Thymus (tissue), 11 donors: Measurements from ENCODE around the gene SKAP1. TPM values are rescaled to one million over a fixed set of nuclear protein-coding genes. Genes with fewer than 3 reads are reported as not detected.
"Not testable (repeated sequence)": the region's sequence is repeated elsewhere in the genome, so short reads cannot be mapped to it uniquely, and the experiment has no call there.

Source experiments
- DNase-seq, 9 donors: peaks; one replicate each; pipeline ENCODE4 v3.0.0-alpha.2; 2013; ENCODE audit warnings: low spot score in 9 of 9, low read depth in 6 of 9, missing footprints in 1 of 9
- H3K27ac ChIP-seq, 2 donors: one replicate each; pipeline ENCODE4 v1.5.1; 2013; ENCODE audit warnings: control low read depth in 1 of 2, low read depth in 1 of 2, low read length in 1 of 2, mild to moderate bottlenecking in 1 of 2, moderate library complexity in 1 of 2
- H3K27me3 ChIP-seq, 2 donors: one replicate each; pipeline ENCODE4 v1.5.1; 2013; ENCODE audit warnings: low read length in 1 of 2; ENCODE audit not compliant: control insufficient read depth in 2 of 2, insufficient read depth in 1 of 2
- H3K36me3 ChIP-seq, 2 donors: one replicate each; pipeline ENCODE4 v1.5.1; 2013; ENCODE audit warnings: low read length in 1 of 2, mild to moderate bottlenecking in 1 of 2, moderate library complexity in 1 of 2; ENCODE audit not compliant: control insufficient read depth in 2 of 2, insufficient read depth in 2 of 2
- H3K4me1 ChIP-seq, 2 donors: one replicate each; pipeline ENCODE4 v1.5.1; 2013; ENCODE audit warnings: low read length in 2 of 2; ENCODE audit not compliant: control insufficient read depth in 2 of 2, insufficient read depth in 2 of 2
- H3K4me3 ChIP-seq, 2 donors: one replicate each; pipeline ENCODE4 v1.5.1; 2013; ENCODE audit warnings: low read length in 2 of 2, control low read depth in 1 of 2, mild to moderate bottlenecking in 1 of 2
- H3K9me3 ChIP-seq, 2 donors: one replicate each; pipeline ENCODE4 v1.5.1; 2013; ENCODE audit warnings: low read length in 1 of 2, mild to moderate bottlenecking in 1 of 2; ENCODE audit not compliant: control insufficient read depth in 2 of 2, insufficient read depth in 1 of 2
- WGBS: extraction: QIAGEN DNeasy Blood & Tissue Kit; methylation state at CpG from one replicate; pipeline ENCODE4 v1.1.7; 2013; 5-methylcytosine and 5-hydroxymethylcytosine counted together
- polyA plus RNA-seq: library from polyadenylated mRNA; stranded (reverse); fragments of 200-250 nt; gene quantifications from one replicate; pipeline ENCODE4 v1.2.3, GENCODE V29; 2013
- total RNA-seq: library from RNA; stranded (reverse); fragments of 120-200 nt; gene quantifications from one replicate; pipeline ENCODE4 v1.2.4, GENCODE V29; 2013
- donor health status: healthy.

Gene SKAP1
- total and polyA plus RNA-seq, 2 donors, result 28.8 to 64.4 TPM

DNA sequence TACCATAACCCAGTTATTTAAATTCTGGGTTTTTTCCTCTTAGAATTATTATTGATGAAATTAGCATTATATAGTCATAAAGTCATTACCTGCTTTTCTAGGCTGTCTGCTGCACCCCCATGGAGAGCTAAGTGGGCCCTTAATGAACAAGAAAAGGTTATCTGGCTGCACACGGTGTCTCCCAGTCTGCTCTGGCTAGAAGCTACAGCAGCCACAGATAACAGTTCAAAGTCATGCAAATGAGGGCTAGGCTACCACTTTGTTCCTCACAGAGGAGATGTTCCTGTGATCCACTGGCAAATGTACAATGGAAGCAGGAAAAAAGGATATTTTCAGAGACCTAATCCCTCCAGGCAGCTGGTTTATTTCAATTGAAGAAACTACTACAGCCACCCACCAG lies 210.4 kb downstream of the SKAP1 start:
- no peak overlapping the region for H3K4me3 ChIP-seq
- WGBS, result 75% methylated on average over 1 of the region's 1 CpG
- no peak overlapping the region for H3K27ac ChIP-seq
- no peaks in the 10 kb centered on the region for H3K4me1 ChIP-seq
- no peak for DNase-seq
- no peaks in the 10 kb centered on the region for H3K9me3 ChIP-seq
- no peaks in the 10 kb centered on the region for H3K36me3 ChIP-seq
- H3K27me3 ChIP-seq, result no peaks in the 10 kb centered on the region

DNA sequence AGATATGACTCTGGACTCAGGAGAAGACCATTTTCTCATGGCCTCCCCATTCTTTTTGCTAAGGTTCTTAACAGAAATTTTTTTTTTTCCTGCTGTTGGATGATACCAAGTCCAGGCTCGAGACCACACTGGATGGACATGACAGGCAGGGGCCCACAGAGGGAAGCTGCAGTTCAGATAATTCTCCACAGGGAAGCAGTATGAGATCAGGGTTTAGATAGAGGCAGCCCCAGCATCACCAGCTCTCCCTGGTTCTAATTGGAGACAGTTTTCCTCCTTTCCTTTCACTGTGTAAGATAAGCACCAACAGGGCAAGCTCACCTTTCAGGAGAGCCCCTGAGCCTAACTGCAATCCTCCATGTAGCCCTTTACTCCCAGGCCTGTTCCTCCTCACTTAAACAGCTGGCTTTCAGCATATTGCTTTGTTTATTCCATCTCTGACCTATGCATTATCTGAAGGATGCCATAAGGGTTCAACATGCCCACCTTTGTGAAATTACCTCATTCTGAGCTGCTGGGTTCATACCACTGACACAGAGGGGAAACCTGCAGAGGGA lies 214.4 kb downstream of the SKAP1 start:
- Histone ChIP-seq H3K36me3 (no peaks in the 10 kb centered on the region), H3K4me1 (no peaks in the 10 kb centered on the region), H3K27ac (no peak overlapping the region), H3K4me3 (no peak overlapping the region), H3K27me3 (no peaks in the 10 kb centered on the region), H3K9me3 (no peaks in the 10 kb centered on the region)
- WGBS, result 59% methylated on average over 1 of the region's 1 CpG
- DNase-seq, result no peak

DNA sequence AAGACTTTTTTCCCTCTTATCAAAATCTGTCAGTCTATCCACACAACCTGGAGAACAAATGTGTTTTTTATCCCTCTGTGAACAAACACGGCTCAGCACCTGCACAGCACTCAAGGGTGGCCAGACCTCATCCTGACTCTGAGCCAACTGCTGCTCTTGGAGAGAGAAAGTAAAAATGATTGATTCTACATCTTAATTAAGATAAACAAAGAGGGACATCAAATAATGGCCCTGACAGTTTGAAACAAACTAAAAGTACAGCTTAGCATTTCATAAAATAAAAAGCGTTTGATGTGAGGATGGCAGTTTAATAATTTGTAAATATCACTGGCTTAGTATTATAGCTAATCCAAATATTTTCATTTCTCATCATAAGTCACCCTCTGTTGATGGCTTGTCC lies 216.2 kb downstream of the SKAP1 start:
- Histone ChIP-seq H3K27ac (no peak overlapping the region), H3K4me3 (no peak overlapping the region), H3K36me3 (no peaks in the 10 kb centered on the region), H3K9me3 (no peaks in the 10 kb centered on the region), H3K27me3 (no peaks in the 10 kb centered on the region), H3K4me1 (no peaks in the 10 kb centered on the region)
- no peak for DNase-seq
- WGBS, result 89% methylated on average over 2 of the region's 2 CpGs

DNA sequence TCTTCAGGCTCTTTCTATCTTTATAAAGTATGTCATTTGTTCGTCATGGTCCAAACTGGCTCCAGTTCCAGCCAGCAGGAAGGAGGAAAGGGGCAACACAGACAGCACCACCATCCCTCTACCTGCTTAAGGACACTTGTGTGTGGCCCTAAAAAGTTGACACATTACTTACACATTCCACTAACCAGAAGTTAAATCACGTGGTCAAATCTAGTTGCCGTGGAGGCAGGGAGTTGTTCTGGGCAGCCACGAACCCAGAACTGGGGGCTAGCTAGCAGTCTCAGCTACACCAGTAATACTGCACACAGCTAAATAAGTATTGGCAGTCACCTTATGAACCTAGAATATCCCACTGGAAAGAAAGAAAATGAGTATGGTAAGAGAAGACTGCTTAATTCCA lies 218.2 kb downstream of the SKAP1 start:
- no peak for DNase-seq
- H3K36me3 ChIP-seq, result no peaks in the 10 kb centered on the region
- H3K9me3 ChIP-seq, result no peaks in the 10 kb centered on the region
- no peak overlapping the region for H3K4me3 ChIP-seq
- H3K4me1 ChIP-seq, result no peaks in the 10 kb centered on the region
- no peak overlapping the region for H3K27ac ChIP-seq
- H3K27me3 ChIP-seq, result no peaks in the 10 kb centered on the region
- 92% methylated on average over 4 of the region's 4 CpGs for WGBS

DNA sequence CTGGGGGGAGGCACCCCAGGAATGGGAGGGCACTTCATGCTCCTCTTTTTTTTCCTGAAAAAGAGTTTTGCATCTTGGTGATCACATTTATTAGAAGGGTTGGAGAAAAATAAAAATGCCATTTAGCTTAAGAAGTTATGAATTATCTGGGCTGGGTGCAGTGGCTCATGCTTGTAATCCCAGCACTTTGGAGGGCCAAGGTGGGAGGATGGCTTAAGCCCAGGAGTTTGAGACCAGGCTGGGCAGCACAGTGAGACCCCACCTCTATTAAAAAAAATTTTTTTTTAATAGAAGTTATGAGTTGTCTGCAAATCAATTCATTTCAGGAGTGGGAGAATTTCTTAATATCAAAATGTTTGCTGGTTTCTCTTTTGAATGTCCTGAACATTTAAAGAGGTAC lies 219.0 kb downstream of the SKAP1 start:
- no peak for DNase-seq
- no peaks in the 10 kb centered on the region for H3K27me3 ChIP-seq
- no peaks in the 10 kb centered on the region for H3K9me3 ChIP-seq
- H3K36me3 ChIP-seq, result no peaks in the 10 kb centered on the region
- no peaks in the 10 kb centered on the region for H3K4me1 ChIP-seq
- no peak overlapping the region for H3K4me3 ChIP-seq
- no peak overlapping the region for H3K27ac ChIP-seq

DNA sequence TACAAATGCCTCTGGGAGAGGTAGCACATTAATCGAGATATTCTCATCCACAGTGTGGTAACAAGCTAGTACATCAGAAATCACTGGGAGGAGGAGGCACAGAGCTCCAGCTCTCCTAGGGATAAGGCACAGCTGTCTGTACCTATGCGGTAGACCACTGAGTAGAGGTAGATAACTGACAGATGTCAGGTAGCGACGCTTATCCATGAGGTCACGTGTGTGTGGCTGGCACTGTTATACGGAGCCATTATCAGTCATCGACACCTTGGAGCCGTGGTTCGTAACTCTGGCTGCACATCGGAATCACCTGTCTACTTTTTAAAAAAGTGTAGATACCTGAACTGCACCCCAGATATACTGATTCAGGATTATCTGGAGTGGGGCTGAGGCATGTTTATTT lies 220.0 kb downstream of the SKAP1 start:
- Histone ChIP-seq H3K4me1 (no peaks in the 10 kb centered on the region), H3K27ac (no peak overlapping the region), H3K4me3 (no peak overlapping the region), H3K9me3 (no peaks in the 10 kb centered on the region), H3K27me3 (no peaks in the 10 kb centered on the region), H3K36me3 (no peaks in the 10 kb centered on the region)
- 96% methylated on average over 10 of the region's 10 CpGs for WGBS
- DNase-seq, result no peak

DNA sequence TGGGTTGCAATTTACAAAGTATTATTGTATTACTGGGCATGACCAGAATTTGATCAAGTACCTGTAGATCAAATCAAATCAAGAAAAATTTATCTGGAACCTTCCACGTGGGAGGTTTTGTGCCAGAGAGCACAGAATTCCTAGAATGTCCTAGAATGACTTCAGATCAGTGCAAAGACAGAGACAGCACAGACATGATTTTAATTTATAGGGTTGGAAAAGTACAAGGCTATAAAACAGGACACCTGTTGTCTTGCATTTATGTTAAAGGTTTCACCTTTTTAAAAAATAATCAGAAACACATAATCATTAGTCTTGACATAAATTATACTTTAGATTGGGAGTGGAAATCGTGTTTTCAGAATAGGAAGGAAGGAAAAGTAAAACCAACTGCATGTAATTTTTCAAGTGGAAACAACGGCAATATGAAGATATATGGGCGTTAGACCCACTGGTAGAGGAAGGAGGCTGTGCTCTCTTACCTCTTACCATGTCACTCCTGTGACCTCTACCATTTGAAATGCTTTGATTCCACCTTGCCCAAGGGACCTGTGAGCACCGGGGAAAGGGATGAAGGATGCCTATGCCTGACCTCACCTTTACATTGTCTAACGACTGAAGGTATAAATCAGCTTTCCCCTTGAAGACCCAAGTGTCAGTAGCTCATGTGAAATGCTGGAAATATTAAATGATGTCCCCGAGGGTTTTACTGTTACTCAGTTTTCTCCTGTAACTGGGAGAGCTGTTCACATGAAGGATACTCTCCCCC lies 222.1 kb downstream of the SKAP1 start:
- Histone ChIP-seq H3K4me3 (no peak overlapping the region), H3K36me3 (no peaks in the 10 kb centered on the region), H3K4me1 (no peaks in the 10 kb centered on the region), H3K27me3 (no peaks in the 10 kb centered on the region), H3K9me3 (no peaks in the 10 kb centered on the region), H3K27ac (no peak overlapping the region)
- DNase-seq, result no peak
- WGBS, result 87% methylated on average over 7 of the region's 7 CpGs

DNA sequence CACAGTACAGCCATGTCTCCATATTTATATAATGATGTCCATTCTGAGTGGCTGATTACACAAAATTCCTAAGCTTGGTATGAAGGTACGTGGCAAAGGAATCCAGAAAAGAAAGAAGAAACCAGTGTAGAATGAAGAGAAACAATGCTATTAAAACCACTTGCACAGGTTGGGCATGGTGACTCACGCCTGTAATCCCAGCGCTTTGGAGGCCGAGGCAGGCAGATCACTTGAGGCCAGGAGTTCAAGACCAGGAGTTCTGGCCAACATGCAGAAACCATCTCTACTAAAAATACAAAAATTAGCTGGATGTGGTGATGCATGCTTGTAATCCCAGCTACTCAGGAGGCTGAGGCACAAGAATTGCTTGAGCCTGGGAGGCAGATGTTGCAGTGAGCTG lies 223.0 kb downstream of the SKAP1 start:
- H3K36me3 ChIP-seq, H3K4me1 ChIP-seq, H3K27ac ChIP-seq, DNase-seq, H3K27me3 ChIP-seq, H3K9me3 ChIP-seq, H3K4me3 ChIP-seq: not testable (repeated sequence)
- over 99% methylated on average over 4 of the region's 4 CpGs for WGBS

DNA sequence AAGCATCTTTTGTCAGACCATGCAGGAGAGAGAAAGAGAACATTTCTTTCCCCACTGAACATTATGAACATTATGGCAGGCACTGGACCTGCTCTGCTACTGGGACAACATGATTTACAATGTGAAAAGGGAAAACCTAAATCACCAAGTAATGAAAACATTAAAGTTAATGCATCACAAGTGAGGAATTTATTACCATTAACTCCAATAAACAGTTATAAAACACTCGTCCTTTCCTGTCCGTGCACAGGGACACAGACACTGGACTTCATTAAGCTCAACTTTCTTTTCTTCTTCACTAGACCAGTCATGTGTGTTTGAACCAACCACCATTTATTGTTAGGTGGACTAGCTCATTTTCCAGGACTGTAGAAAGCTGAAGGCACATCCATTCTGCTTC lies 227.1 kb downstream of the SKAP1 start:
- Histone ChIP-seq H3K4me1 (no peaks in the 10 kb centered on the region), H3K36me3 (no peaks in the 10 kb centered on the region), H3K27ac (no peak overlapping the region), H3K27me3 (no peaks in the 10 kb centered on the region), H3K9me3 (no peaks in the 10 kb centered on the region), H3K4me3 (no peak overlapping the region)
- 98% methylated on average over 2 of the region's 2 CpGs for WGBS
- DNase-seq, result no peak
